Measurements from ENCODE around the gene VTI1A. TPM values are rescaled to one million over a fixed set of nuclear protein-coding genes. Genes with fewer than 3 reads are reported as not detected.
A peak's percentile ranks its signal among the peaks of the same experiment; 100 is the strongest.

The VTI1A gene
- total and polyA plus RNA-seq, 2 of the 13 experiments (the other 11 are each of a cell fraction or from before 2014, with no cell fraction given): 11.7 to 32.7 TPM

DNA sequence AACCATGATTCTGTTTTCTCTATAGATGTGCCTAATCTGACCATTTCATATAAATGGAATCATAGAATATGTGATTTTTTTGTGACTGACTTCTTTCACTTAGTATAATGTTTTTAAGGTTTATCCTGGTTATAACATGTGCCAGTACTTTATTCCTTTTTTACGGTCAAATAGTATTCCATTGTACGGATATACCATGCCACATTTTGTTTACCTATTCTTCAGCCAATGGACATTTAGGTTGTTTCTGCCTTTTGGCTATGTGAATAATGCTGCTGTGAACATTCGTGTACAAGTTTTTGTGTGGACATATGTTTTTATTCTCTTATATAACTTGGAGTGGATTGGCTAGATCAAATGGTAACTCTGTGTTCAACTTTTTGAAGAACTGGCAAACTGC is 324.7 kb downstream of the VTI1A start:
- in situ Hi-C loops (cut with HindIII; ENCODE audit: extremely low pct_ligation_motif_present, low pct_unique_long_range_greater_than_20kb) (no loop called here), intact Hi-C loops (cut with micrococcal nuclease; ENCODE audit: unreplicated experiment) (no loop called here)
- DNase-seq (ENCODE audit: low spot score) (no peak), ATAC-seq (no peak), FAIRE-seq (no peak)
- Histone ChIP-seq H3K27me3 (ENCODE audit: control insufficient read depth in 1 of 2, insufficient read depth in 2 of 2, low read length in 2 of 2) (no peaks in the 10 kb centered on the region), H3K4me1 (ENCODE audit: insufficient read depth, low read length) (peaks cover 38% of the 10 kb centered on the region), H3K9ac (ENCODE audit: insufficient read depth, low read depth, low read length) (no peak overlapping the region), H4K20me1 (ENCODE audit: insufficient read depth, low read length) (no peaks in the 10 kb centered on the region), H3K36me3 (replicated peaks in 1 of 2; ENCODE audit: control insufficient read depth in 1 of 2, insufficient read depth in 2 of 2, low read length in 2 of 2) (no peaks in the 10 kb centered on the region), H3K79me2 (ENCODE audit: insufficient read depth, low read length) (no peaks in the 10 kb centered on the region), H3K4me3 (replicated peaks in 1 of 3; ENCODE audit: insufficient read depth in 1 of 3, low read depth in 2 of 3, low read length in 3 of 3) (no peak overlapping the region), H3K4me2 (ENCODE audit: low read depth, low read length) (no peak overlapping the region), H2AFZ (ENCODE audit: low read length) (no peak overlapping the region), H3K9me3 (ENCODE audit: low read length) (no peaks in the 10 kb centered on the region), H3K27ac (ENCODE audit: extremely low read length, insufficient read depth, low read length) (no peak overlapping the region)
- BruUV-seq (replicated peaks): no TSS peak
- TF ChIP-seq ZNF891 (CRISPR knock-in tag; IDR thresholded peaks at IDR 0.05) (no peak), ZNF17 (CRISPR knock-in tag; IDR thresholded peaks at IDR 0.05) (no peak), MTF1 (CRISPR knock-in tag; IDR thresholded peaks at IDR 0.05) (no peak), MZF1 (CRISPR knock-in tag; IDR thresholded peaks at IDR 0.05; ENCODE audit: borderline replicate concordance) (no peak), ZNF292 (CRISPR knock-in tag; IDR thresholded peaks at IDR 0.05; ENCODE audit: borderline replicate concordance, low read depth) (no peak)
- TF ChIP-seq, protein P1, sequence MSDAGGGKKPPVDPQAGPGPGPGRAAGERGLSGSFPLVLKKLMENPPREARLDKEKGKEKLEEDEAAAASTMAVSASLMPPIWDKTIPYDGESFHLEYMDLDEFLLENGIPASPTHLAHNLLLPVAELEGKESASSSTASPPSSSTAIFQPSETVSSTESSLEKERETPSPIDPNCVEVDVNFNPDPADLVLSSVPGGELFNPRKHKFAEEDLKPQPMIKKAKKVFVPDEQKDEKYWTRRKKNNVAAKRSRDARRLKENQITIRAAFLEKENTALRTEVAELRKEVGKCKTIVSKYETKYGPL (CRISPR knock-in tag; IDR thresholded peaks at IDR 0.05): no peak
- TF ChIP-seq, protein P2, sequence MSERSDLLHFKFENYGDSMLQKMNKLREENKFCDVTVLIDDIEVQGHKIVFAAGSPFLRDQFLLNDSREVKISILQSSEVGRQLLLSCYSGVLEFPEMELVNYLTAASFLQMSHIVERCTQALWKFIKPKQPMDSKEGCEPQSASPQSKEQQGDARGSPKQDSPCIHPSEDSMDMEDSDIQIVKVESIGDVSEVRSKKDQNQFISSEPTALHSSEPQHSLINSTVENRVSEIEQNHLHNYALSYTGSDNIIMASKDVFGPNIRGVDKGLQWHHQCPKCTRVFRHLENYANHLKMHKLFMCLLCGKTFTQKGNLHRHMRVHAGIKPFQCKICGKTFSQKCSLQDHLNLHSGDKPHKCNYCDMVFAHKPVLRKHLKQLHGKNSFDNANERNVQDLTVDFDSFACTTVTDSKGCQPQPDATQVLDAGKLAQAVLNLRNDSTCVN (CRISPR knock-in tag; IDR thresholded peaks at IDR 0.05; ENCODE audit: borderline replicate concordance): no peak
- ChIA-PET POLR2A (no interaction called here), CTCF (ENCODE audit: low intra/inter-chr PET ratio, low total read pairs) (no interaction called here)
- WGBS (ENCODE audit: low lambda C conversion rate): 83% methylated on average over 3 of the region's 3 CpGs

DNA sequence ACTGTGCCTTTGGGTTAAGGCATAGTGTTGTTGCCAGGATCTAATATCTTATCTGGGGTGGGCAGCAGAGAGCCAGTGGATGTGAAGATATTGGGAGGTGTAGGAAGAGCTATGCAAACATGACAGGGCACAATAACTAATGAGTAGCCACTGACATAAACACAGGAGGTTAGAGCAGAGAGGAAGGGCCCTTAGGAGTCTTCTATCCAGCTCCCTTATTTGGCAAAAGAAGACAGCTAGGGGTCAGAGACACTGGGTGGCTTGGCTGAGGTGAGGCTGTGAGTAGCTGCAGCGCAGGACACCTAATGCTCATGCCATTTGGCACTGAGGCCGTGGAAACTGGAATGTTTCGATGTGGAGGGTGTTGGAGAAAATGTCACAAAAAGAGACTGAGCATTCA is 326.8 kb downstream of the VTI1A start:
- in situ Hi-C loops (cut with HindIII; ENCODE audit: extremely low pct_ligation_motif_present, low pct_unique_long_range_greater_than_20kb) (no loop called here), intact Hi-C loops (cut with micrococcal nuclease; ENCODE audit: unreplicated experiment) (no loop called here)
- no peak overlapping the region for H2AFZ ChIP-seq (ENCODE audit: low read length)
- peak overlapping the region; percentile 27 for H3K27ac ChIP-seq (ENCODE audit: extremely low read length, insufficient read depth, low read length)
- no peaks in the 10 kb centered on the region for H3K36me3 ChIP-seq (replicated peaks in 1 of 2; ENCODE audit: control insufficient read depth in 1 of 2, insufficient read depth in 2 of 2, low read length in 2 of 2)
- FAIRE-seq (no peak), DNase-seq (ENCODE audit: low spot score) (no peak), ATAC-seq (no peak)
- H3K9me3 ChIP-seq (ENCODE audit: low read length): no peaks in the 10 kb centered on the region
- BruUV-seq (replicated peaks): no TSS peak
- POLR2A ChIA-PET: no interaction called here
- CTCF ChIA-PET (ENCODE audit: low intra/inter-chr PET ratio, low total read pairs): no interaction called here
- H4K20me1 ChIP-seq (ENCODE audit: insufficient read depth, low read length): no peaks in the 10 kb centered on the region
- H3K9ac ChIP-seq (ENCODE audit: insufficient read depth, low read depth, low read length): no peak overlapping the region
- no peaks in the 10 kb centered on the region for H3K79me2 ChIP-seq (ENCODE audit: insufficient read depth, low read length)
- no peaks in the 10 kb centered on the region for H3K27me3 ChIP-seq (ENCODE audit: control insufficient read depth in 1 of 2, insufficient read depth in 2 of 2, low read length in 2 of 2)
- peaks cover 38% of the 10 kb centered on the region for H3K4me1 ChIP-seq (ENCODE audit: insufficient read depth, low read length)
- H3K4me3 ChIP-seq (replicated peaks in 1 of 3; ENCODE audit: insufficient read depth in 1 of 3, low read depth in 2 of 3, low read length in 3 of 3): no peak overlapping the region
- WGBS (ENCODE audit: low lambda C conversion rate): 100% methylated on average over 3 of the region's 3 CpGs
- peak overlapping the region; percentile 4; the same call in 1 of the 2 replicates for H3K4me2 ChIP-seq (ENCODE audit: low read depth, low read length)
- TF ChIP-seq CHD2 (IDR thresholded peaks at IDR 0.05; ENCODE audit: low read depth, low read length) (no peak), ZNF335 (CRISPR knock-in tag; IDR thresholded peaks at IDR 0.05) (no peak), ZKSCAN1 (IDR thresholded peaks at IDR 0.05; ENCODE audit: low read length) (no peak), TMF1 (CRISPR knock-in tag; IDR thresholded peaks at IDR 0.05; ENCODE audit: low read depth) (no peak), ZNF263 (CRISPR knock-in tag; IDR thresholded peaks at IDR 0.05) (no peak)
- TF ChIP-seq, protein P3, sequence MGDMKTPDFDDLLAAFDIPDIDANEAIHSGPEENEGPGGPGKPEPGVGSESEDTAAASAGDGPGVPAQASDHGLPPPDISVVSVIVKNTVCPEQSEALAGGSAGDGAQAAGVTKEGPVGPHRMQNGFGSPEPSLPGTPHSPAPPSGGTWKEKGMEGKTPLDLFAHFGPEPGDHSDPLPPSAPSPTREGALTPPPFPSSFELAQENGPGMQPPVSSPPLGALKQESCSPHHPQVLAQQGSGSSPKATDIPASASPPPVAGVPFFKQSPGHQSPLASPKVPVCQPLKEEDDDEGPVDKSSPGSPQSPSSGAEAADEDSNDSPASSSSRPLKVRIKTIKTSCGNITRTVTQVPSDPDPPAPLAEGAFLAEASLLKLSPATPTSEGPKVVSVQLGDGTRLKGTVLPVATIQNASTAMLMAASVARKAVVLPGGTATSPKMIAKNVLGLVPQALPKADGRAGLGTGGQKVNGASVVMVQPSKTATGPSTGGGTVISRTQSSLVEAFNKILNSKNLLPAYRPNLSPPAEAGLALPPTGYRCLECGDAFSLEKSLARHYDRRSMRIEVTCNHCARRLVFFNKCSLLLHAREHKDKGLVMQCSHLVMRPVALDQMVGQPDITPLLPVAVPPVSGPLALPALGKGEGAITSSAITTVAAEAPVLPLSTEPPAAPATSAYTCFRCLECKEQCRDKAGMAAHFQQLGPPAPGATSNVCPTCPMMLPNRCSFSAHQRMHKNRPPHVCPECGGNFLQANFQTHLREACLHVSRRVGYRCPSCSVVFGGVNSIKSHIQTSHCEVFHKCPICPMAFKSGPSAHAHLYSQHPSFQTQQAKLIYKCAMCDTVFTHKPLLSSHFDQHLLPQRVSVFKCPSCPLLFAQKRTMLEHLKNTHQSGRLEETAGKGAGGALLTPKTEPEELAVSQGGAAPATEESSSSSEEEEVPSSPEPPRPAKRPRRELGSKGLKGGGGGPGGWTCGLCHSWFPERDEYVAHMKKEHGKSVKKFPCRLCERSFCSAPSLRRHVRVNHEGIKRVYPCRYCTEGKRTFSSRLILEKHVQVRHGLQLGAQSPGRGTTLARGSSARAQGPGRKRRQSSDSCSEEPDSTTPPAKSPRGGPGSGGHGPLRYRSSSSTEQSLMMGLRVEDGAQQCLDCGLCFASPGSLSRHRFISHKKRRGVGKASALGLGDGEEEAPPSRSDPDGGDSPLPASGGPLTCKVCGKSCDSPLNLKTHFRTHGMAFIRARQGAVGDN (CRISPR knock-in tag; IDR thresholded peaks at IDR 0.05): peak; percentile 16; the same call in 1 of the 2 replicates
- TF ChIP-seq, protein P4, sequence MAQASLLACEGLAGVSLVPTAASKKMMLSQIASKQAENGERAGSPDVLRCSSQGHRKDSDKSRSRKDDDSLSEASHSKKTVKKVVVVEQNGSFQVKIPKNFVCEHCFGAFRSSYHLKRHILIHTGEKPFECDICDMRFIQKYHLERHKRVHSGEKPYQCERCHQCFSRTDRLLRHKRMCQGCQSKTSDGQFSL (CRISPR knock-in tag; IDR thresholded peaks at IDR 0.05): no peak

Data from HepG2 (cell line).